ENCODE measurements around the gene CLEC10A.

Gene CLEC10A

DNA sequence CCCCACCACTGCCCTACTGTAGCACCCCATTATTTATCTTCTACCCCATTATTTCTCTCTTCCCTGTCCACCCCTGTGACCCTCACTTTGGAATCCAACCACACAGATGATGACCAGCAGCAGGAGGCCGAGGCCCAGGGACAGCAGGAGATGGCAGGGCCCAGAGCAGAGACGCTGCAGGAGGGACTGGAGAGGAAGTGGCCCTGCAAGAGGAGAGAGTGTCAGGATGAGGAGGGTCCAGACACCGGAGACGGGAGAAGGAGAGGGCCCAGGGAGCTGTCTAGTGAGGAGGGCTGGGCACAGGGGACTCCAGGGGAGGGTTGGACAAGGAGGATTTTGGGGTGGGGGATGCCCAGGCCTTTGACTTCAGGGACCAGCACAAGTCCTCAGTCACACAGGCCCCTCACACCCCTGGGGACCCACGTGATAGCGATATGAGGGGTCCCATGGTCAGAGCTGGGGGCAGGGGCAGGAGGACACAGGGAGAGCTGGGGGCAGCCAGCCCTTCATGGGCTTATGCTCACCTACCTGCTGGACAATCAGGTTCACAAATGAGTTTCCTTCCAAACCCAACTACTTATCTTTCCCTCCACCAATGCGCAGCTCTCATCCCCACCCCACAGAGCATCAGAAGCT, 2.0 kb downstream of the CLEC10A start:
- Histone ChIP-seq H3K4me3 (ENCODE audit: insufficient read depth, low read depth, low read length, poor library complexity, severe bottlenecking) (no peak overlapping the region), H3K9me3 (ENCODE audit: control insufficient read depth, low read length) (no peaks in the 10 kb centered on the region), H3K4me1 (ENCODE audit: control insufficient read depth, insufficient read depth, low read length, poor library complexity, severe bottlenecking) (peaks cover 5% of the 10 kb centered on the region), H3K36me3 (ENCODE audit: control insufficient read depth, insufficient read depth, low read length) (no peaks in the 10 kb centered on the region), H3K27me3 (replicated peaks; ENCODE audit: control insufficient read depth, insufficient read depth, low read length, poor library complexity, severe bottlenecking) (no peaks in the 10 kb centered on the region), H3K27ac (ENCODE audit: insufficient read depth, low read length, poor library complexity, severe bottlenecking) (no peak overlapping the region)
- DNase-seq = no peak

DNA sequence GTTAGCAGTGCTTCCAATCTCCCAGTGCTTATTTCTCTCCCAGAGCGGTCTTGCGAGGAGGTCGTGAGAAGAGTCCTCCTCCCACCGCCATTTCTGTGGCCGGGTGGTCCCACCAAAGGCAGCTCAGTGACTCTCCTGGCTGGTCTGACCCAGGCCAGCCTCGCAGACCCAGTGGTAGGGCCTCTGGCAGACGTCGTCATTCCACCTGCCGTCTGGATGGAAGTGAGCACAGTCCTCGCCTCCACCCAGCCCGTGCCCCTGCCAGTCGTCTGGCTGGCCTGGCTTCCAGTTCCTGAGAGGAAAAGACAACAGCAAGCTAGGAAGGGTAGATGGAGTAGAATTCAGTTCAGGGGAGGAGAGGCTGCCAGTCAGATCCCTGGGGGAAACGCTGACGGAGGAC, 5.1 kb downstream of the CLEC10A start:
- H3K27me3 ChIP-seq (replicated peaks; ENCODE audit: control insufficient read depth, insufficient read depth, low read length, poor library complexity, severe bottlenecking) = no peaks in the 10 kb centered on the region
- no peaks in the 10 kb centered on the region for H3K4me1 ChIP-seq (ENCODE audit: control insufficient read depth, insufficient read depth, low read length, poor library complexity, severe bottlenecking)
- no peaks in the 10 kb centered on the region for H3K36me3 ChIP-seq (ENCODE audit: control insufficient read depth, insufficient read depth, low read length)
- H3K9me3 ChIP-seq (ENCODE audit: control insufficient read depth, low read length) = no peaks in the 10 kb centered on the region
- no peak overlapping the region for H3K4me3 ChIP-seq (ENCODE audit: insufficient read depth, low read depth, low read length, poor library complexity, severe bottlenecking)
- no peak for DNase-seq
- H3K27ac ChIP-seq (ENCODE audit: insufficient read depth, low read length, poor library complexity, severe bottlenecking) = no peak overlapping the region

DNA sequence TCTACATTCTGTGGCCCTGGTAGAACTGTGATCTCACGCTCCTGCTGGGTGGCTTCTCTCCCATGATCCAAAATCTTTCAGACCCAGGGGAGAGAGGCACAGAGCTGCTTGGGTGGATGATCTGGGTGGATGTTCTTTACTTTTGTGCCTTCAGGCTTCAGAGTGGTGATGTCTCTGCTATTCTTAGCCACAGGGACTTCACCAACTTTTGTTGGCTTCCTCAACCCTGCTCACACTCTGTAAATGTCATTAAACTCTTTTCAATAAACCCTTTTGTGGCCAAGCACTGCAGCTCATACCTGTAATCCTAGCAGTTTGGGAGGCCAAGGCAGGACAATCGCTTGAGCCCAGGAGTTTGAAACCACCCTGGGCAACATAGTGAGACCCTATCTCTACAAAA, 7.6 kb downstream of the CLEC10A start:
- Histone ChIP-seq H3K27me3 (replicated peaks; ENCODE audit: control insufficient read depth, insufficient read depth, low read length, poor library complexity, severe bottlenecking) (no peaks in the 10 kb centered on the region), H3K9me3 (ENCODE audit: control insufficient read depth, low read length) (peaks cover 5% of the 10 kb centered on the region), H3K4me1 (ENCODE audit: control insufficient read depth, insufficient read depth, low read length, poor library complexity, severe bottlenecking) (no peaks in the 10 kb centered on the region), H3K27ac (ENCODE audit: insufficient read depth, low read length, poor library complexity, severe bottlenecking) (no peak overlapping the region), H3K4me3 (ENCODE audit: insufficient read depth, low read depth, low read length, poor library complexity, severe bottlenecking) (no peak overlapping the region), H3K36me3 (ENCODE audit: control insufficient read depth, insufficient read depth, low read length) (no peaks in the 10 kb centered on the region)
- no peak for DNase-seq

- no peak for DNase-seq
- H3K27ac ChIP-seq (ENCODE audit: insufficient read depth, low read length, poor library complexity, severe bottlenecking) = no peak overlapping the region
- H3K27me3 ChIP-seq (replicated peaks; ENCODE audit: control insufficient read depth, insufficient read depth, low read length, poor library complexity, severe bottlenecking) = no peaks in the 10 kb centered on the region
- H3K4me1 ChIP-seq (ENCODE audit: control insufficient read depth, insufficient read depth, low read length, poor library complexity, severe bottlenecking) = no peaks in the 10 kb centered on the region
- peaks cover 5% of the 10 kb centered on the region for H3K9me3 ChIP-seq (ENCODE audit: control insufficient read depth, low read length)
- no peaks in the 10 kb centered on the region for H3K36me3 ChIP-seq (ENCODE audit: control insufficient read depth, insufficient read depth, low read length)
- no peak overlapping the region for H3K4me3 ChIP-seq (ENCODE audit: insufficient read depth, low read depth, low read length, poor library complexity, severe bottlenecking)
Measured at GRCh38 chr17:7070712-7071111, 9.3 kb downstream of the CLEC10A start.

DNA sequence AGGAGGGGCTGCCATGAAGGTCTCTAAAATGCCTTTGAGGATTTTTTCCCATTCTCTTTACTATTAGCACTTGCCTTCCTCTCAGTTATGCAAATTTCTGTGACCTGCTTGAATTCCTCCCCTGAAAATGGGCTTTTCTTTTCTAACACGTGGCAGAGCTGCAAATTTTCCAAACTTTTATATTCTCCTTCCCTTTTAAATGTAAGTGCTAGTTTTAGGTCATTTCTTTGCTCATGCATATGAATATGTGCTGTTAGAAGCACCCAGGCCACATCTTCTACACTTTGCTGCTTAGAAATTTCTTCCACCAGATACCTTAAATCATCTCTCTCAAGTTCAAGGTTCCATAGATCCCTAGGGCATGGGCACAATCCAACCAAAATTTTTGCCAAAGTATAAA, 11.8 kb downstream of the CLEC10A start:
- Histone ChIP-seq H3K27me3 (replicated peaks; ENCODE audit: control insufficient read depth, insufficient read depth, low read length, poor library complexity, severe bottlenecking) (no peaks in the 10 kb centered on the region), H3K9me3 (ENCODE audit: control insufficient read depth, low read length) (peaks cover 5% of the 10 kb centered on the region), H3K36me3 (ENCODE audit: control insufficient read depth, insufficient read depth, low read length) (no peaks in the 10 kb centered on the region), H3K4me3 (ENCODE audit: insufficient read depth, low read depth, low read length, poor library complexity, severe bottlenecking) (no peak overlapping the region), H3K27ac (ENCODE audit: insufficient read depth, low read length, poor library complexity, severe bottlenecking) (no peak overlapping the region), H3K4me1 (ENCODE audit: control insufficient read depth, insufficient read depth, low read length, poor library complexity, severe bottlenecking) (no peaks in the 10 kb centered on the region)
- DNase-seq = no peak

DNA sequence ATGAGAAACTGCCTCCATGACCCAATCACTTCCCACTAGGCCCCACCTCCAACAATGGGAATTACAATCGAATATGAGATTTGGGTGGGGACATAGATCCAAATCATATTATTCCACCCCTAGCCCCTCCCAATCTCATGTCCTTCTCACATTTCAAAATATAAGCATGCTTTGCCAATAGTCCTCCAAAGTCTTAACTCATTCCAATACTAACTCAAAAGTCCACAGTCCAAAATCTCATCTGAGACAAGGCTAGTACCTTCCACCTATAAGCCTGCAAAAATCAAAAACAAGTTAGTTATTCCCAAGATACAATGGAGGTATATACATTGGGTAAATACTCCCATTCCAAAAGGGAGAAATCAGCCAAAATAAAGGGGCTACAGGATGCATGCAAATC, 12.9 kb downstream of the CLEC10A start:
- no peak overlapping the region for H3K4me3 ChIP-seq (ENCODE audit: insufficient read depth, low read depth, low read length, poor library complexity, severe bottlenecking)
- no peaks in the 10 kb centered on the region for H3K27me3 ChIP-seq (replicated peaks; ENCODE audit: control insufficient read depth, insufficient read depth, low read length, poor library complexity, severe bottlenecking)
- DNase-seq = no peak
- H3K4me1 ChIP-seq (ENCODE audit: control insufficient read depth, insufficient read depth, low read length, poor library complexity, severe bottlenecking) = no peaks in the 10 kb centered on the region
- H3K36me3 ChIP-seq (ENCODE audit: control insufficient read depth, insufficient read depth, low read length) = no peaks in the 10 kb centered on the region
- peaks cover 5% of the 10 kb centered on the region for H3K9me3 ChIP-seq (ENCODE audit: control insufficient read depth, low read length)
- H3K27ac ChIP-seq (ENCODE audit: insufficient read depth, low read length, poor library complexity, severe bottlenecking) = no peak overlapping the region

- Histone ChIP-seq H3K27me3 (replicated peaks; ENCODE audit: control insufficient read depth, insufficient read depth, low read length, poor library complexity, severe bottlenecking) (no peaks in the 10 kb centered on the region), H3K9me3 (ENCODE audit: control insufficient read depth, low read length) (peaks cover 5% of the 10 kb centered on the region), H3K27ac (ENCODE audit: insufficient read depth, low read length, poor library complexity, severe bottlenecking) (no peak overlapping the region), H3K4me3 (ENCODE audit: insufficient read depth, low read depth, low read length, poor library complexity, severe bottlenecking) (no peak overlapping the region), H3K4me1 (ENCODE audit: control insufficient read depth, insufficient read depth, low read length, poor library complexity, severe bottlenecking) (no peaks in the 10 kb centered on the region), H3K36me3 (ENCODE audit: control insufficient read depth, insufficient read depth, low read length) (no peaks in the 10 kb centered on the region)
- no peak for DNase-seq
Measured at GRCh38 chr17:7064261-7064660, 15.8 kb downstream of the CLEC10A start.

DNA sequence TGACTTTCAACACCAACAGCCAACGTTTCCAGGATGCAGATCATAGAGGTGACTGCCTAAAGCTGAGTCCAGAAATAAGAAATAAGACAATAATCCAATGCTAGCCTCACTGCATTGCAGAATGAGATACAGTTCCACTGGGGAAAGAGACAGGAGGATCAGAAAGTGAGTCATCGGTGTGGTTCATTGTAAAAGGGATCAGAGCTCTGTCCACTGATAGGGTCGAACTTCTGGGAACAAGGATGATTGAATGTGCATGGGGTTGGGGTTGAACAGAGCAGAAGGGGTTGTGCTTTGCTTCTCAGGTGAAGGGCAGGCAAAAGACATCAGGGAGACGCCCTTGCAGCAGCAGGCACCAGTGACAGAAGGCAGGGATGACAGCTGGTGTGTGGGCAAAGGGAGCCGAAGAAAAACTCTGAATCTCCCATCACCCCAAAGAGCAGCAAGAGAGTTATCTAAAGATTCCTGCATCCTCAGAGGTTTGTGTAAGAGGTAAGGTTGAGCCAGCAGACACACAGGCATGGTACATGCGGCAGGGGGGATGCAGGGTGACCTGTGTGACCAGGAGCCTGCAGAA, 16.4 kb downstream of the CLEC10A start:
- Histone ChIP-seq H3K9me3 (ENCODE audit: control insufficient read depth, low read length) (peaks cover 5% of the 10 kb centered on the region), H3K4me3 (ENCODE audit: insufficient read depth, low read depth, low read length, poor library complexity, severe bottlenecking) (no peak overlapping the region), H3K27ac (ENCODE audit: insufficient read depth, low read length, poor library complexity, severe bottlenecking) (no peak overlapping the region), H3K36me3 (ENCODE audit: control insufficient read depth, insufficient read depth, low read length) (no peaks in the 10 kb centered on the region), H3K27me3 (replicated peaks; ENCODE audit: control insufficient read depth, insufficient read depth, low read length, poor library complexity, severe bottlenecking) (no peaks in the 10 kb centered on the region), H3K4me1 (ENCODE audit: control insufficient read depth, insufficient read depth, low read length, poor library complexity, severe bottlenecking) (no peaks in the 10 kb centered on the region)
- DNase-seq = no peak

DNA sequence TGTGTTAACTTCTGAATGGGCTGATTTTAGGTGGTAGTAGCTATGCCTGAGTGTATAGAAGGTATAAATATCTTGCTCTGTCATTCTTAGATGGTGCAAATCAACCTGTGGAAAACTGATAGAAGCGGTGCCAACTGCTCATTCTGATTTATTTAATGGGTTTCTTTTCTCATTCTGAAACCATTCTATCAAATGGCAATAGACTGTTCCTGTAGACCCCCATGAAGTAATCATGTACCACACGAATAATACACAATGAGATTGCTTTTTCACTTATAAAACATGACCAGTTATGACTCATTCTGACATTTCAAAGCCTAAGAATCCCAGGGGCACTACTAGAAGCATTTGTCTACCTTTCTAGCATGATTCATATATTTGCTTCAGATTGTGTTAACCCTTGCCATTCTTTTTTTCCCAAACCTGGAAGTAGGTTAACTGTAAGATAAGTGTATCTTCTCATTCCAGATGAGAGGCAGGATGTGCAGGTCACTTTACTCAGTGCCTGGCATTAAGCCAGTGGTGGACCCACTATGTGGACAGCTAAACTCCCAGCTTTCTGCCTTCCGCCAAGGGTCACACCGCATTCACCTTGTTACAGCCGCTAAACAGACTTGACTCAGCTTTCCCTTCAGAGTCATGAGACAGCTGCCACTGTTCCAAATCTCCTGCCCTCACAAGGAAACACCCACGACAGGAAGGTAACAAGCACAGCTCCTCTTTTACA, 19.7 kb downstream of the CLEC10A start:
- H3K4me1 ChIP-seq (ENCODE audit: control insufficient read depth, insufficient read depth, low read length, poor library complexity, severe bottlenecking) = no peaks in the 10 kb centered on the region
- H3K27ac ChIP-seq (ENCODE audit: insufficient read depth, low read length, poor library complexity, severe bottlenecking) = no peak overlapping the region
- no peak for DNase-seq
- no peak overlapping the region for H3K4me3 ChIP-seq (ENCODE audit: insufficient read depth, low read depth, low read length, poor library complexity, severe bottlenecking)
- no peaks in the 10 kb centered on the region for H3K9me3 ChIP-seq (ENCODE audit: control insufficient read depth, low read length)
- H3K27me3 ChIP-seq (replicated peaks; ENCODE audit: control insufficient read depth, insufficient read depth, low read length, poor library complexity, severe bottlenecking) = no peaks in the 10 kb centered on the region
- no peaks in the 10 kb centered on the region for H3K36me3 ChIP-seq (ENCODE audit: control insufficient read depth, insufficient read depth, low read length)

DNA sequence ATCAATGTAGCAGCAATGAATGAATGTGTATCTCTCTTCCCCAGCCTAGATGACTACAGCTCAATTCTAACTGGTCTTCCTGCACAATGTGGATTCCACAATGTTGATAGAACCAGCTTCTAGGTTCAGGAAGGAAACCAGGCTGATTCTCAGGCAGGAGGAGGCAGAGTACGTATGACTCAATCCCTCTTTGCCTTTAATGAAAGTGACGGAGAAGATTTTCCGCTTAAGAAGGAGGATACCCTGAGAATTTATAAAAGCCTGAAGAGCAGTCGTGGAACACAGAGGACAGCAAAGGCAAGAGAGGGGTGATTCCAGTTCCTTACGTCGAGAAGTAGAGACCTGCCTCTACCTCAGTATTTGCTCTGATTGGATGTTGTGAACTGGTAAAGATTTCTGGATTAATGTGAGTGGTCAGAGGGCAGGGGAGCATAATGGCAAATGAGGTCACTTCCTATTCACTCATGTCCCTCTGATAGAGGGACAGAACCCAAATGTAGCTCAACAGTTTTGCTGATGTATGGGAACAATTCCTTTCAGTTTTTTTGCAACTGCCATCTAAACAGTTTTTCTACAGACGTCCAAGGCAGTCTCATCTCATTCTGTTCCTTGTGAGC, 21.1 kb downstream of the CLEC10A start:
- Histone ChIP-seq H3K9me3 (ENCODE audit: control insufficient read depth, low read length) (no peaks in the 10 kb centered on the region), H3K4me3 (ENCODE audit: insufficient read depth, low read depth, low read length, poor library complexity, severe bottlenecking) (no peak overlapping the region), H3K4me1 (ENCODE audit: control insufficient read depth, insufficient read depth, low read length, poor library complexity, severe bottlenecking) (no peaks in the 10 kb centered on the region), H3K27ac (ENCODE audit: insufficient read depth, low read length, poor library complexity, severe bottlenecking) (no peak overlapping the region), H3K36me3 (ENCODE audit: control insufficient read depth, insufficient read depth, low read length) (no peaks in the 10 kb centered on the region), H3K27me3 (replicated peaks; ENCODE audit: control insufficient read depth, insufficient read depth, low read length, poor library complexity, severe bottlenecking) (no peaks in the 10 kb centered on the region)
- DNase-seq = no peak

Measured in effector memory CD4-positive, alpha-beta T cell (primary cell).